Ovary (tissue), 3 donors: Measurements from ENCODE around the gene PXN.

Source experiments
- CTCF ChIP-seq, 3 donors: fragments of 450-650 bp in 2 of 3; fragments of 200-600 bp in 1 of 3; IDR thresholded peaks; one replicate each; pipeline versions ENCODE4 v1.5.1 to v1.8.0; 2016 to 2022; ENCODE audit warnings: antibody characterized with exemption in 3 of 3, mild to moderate bottlenecking in 1 of 3
- POLR2A ChIP-seq: fragments of 450-650 bp; IDR thresholded peaks from one replicate; pipeline ENCODE4 v1.6.1; 2017; ENCODE audit warnings: antibody characterized with exemption, mild to moderate bottlenecking, moderate library complexity
- donor health status: DM: no; HTN: no; CAD: no.

GRCh38 chr12:120207227-120207626, 58.3 kb downstream of the PXN start:
- no peak for TF ChIP-seq CTCF (IDR thresholded peaks at IDR 0.05)
- no peak for TF ChIP-seq POLR2A
